OCI-LY3 (cell line): Measurements from ENCODE around the gene TANGO6.

Source experiments
- H2AFZ ChIP-seq: fragments of 200-600, 300-600 bp; shearing (Covaris generic); 2 replicates; pipeline ENCODE4 v1.6.0; 2014; ENCODE audit warnings: antibody characterized with exemption, low read depth, low read length
- H3K27ac ChIP-seq: fragments of 200-600, 300-600 bp; sonication (generic); 2 replicates; pipeline ENCODE4 v1.5.1; 2014; ENCODE audit warnings: mild to moderate bottlenecking, low read length, moderate library complexity, mixed read lengths
- H3K27me3 ChIP-seq: fragments of 200-600, 300-600 bp; sonication (generic); 2 replicates; pipeline ENCODE4 v1.6.1; 2014; ENCODE audit warnings: low read depth, low read length, mixed read lengths
- H3K36me3 ChIP-seq: fragments of 200-600, 300-600 bp; sonication (generic); replicated peaks from 2 replicates; pipeline ENCODE3; 2014; ENCODE audit warnings: low read depth, low read length, mixed read lengths
- H3K4me1 ChIP-seq: fragments of 300-600, 200-600 bp; sonication (generic); 2 replicates; pipeline ENCODE4 v1.6.1; 2014; ENCODE audit warnings: low read length, mixed read lengths
- H3K4me2 ChIP-seq: fragments of 200-600, 300-600 bp; sonication (generic); 2 replicates; pipeline ENCODE4 v1.6.1; 2014; ENCODE audit warnings: low read length, mixed read lengths
- H3K4me3 ChIP-seq: fragments of 300-600, 200-600 bp; sonication (generic); 2 replicates; pipeline ENCODE4 v1.5.1; 2014; ENCODE audit warnings: antibody characterized with exemption, mild to moderate bottlenecking, low read length, moderate library complexity
- H3K79me2 ChIP-seq: fragments of 300-600, 200-600 bp; shearing (Covaris generic); 2 replicates; pipeline ENCODE4 v1.6.1; 2014; ENCODE audit warnings: mild to moderate bottlenecking, low read length, mixed read lengths
- H3K9ac ChIP-seq: fragments of 300-600, 200-600 bp; shearing (Covaris generic); 2 replicates; pipeline ENCODE4 v1.6.0; 2014; ENCODE audit warnings: mild to moderate bottlenecking, low read length, moderate library complexity
- H3K9me3 ChIP-seq: fragments of 200-600, 300-600 bp; shearing (Covaris generic); 2 replicates; pipeline ENCODE4 v1.6.1; 2014; ENCODE audit warnings: low read length, mixed read lengths; ENCODE audit not compliant: insufficient read depth
- H4K20me1 ChIP-seq: fragments of 200-600, 300-600 bp; sonication (generic); 2 replicates; pipeline ENCODE4 v1.6.1; 2016; ENCODE audit warnings: low read length, mixed read lengths; ENCODE audit not compliant: insufficient read depth
- CTCF ChIP-seq: fragments of 200-600, 300-600 bp; sonication (generic); IDR thresholded peaks from 2 replicates; pipeline ENCODE4 v1.5.1; 2014; ENCODE audit warnings: antibody characterized with exemption, low read length, low read depth
- EZH2phosphoT487 ChIP-seq: fragments of 200-600 bp; shearing (Covaris generic); IDR thresholded peaks from 2 replicates; pipeline ENCODE4 v1.6.1; 2018; ENCODE audit warnings: antibody characterized with exemption, mixed run types, low read depth

The TANGO6 gene

GRCh38 chr16:69108905-69109252 is 265.5 kb downstream of the TANGO6 start:
- H3K4me1 ChIP-seq = peaks cover 8% of the 10 kb centered on the region; the same call in 1 of the 2 replicates
- no peaks in the 10 kb centered on the region for H3K79me2 ChIP-seq
- H3K27ac ChIP-seq = no peak overlapping the region
- H3K4me3 ChIP-seq = no peak overlapping the region
- H2AFZ ChIP-seq = no peak overlapping the region
- no peak overlapping the region for H3K4me2 ChIP-seq
- H3K36me3 ChIP-seq = peaks cover 3% of the 10 kb centered on the region
- no peak for TF ChIP-seq EZH2phosphoT487
- no peak for TF ChIP-seq CTCF
- H3K27me3 ChIP-seq = no peaks in the 10 kb centered on the region
- no peaks in the 10 kb centered on the region for H3K9me3 ChIP-seq
- peaks cover 12% of the 10 kb centered on the region for H4K20me1 ChIP-seq
- H3K9ac ChIP-seq = no peak overlapping the region

- TF ChIP-seq CTCF (no peak), EZH2phosphoT487 (no peak)
Observed at GRCh38 chr16:69109486-69110270, 266.3 kb downstream of the TANGO6 start.

GRCh38 chr16:69110406-69110805 is 267.1 kb downstream of the TANGO6 start:
- Histone ChIP-seq H3K36me3 (peaks cover 3% of the 10 kb centered on the region), H3K27me3 (no peaks in the 10 kb centered on the region), H4K20me1 (peaks cover 15% of the 10 kb centered on the region), H3K27ac (no peak overlapping the region), H3K9ac (no peak overlapping the region), H3K4me3 (no peak overlapping the region), H3K4me2 (no peak overlapping the region), H3K4me1 (peaks cover 5% of the 10 kb centered on the region; the same call in 1 of the 2 replicates), H3K9me3 (no peaks in the 10 kb centered on the region), H3K79me2 (no peaks in the 10 kb centered on the region), H2AFZ (no peak overlapping the region)
- no peak for TF ChIP-seq CTCF
- TF ChIP-seq EZH2phosphoT487 = no peak

More at GRCh38 chr16:69109486-69110270, 266.3 kb downstream of the TANGO6 start:
- no peaks in the 10 kb centered on the region for H3K79me2 ChIP-seq
- no peak overlapping the region for H3K4me2 ChIP-seq
- peaks cover 8% of the 10 kb centered on the region; the same call in 1 of the 2 replicates for H3K4me1 ChIP-seq
- H3K4me3 ChIP-seq = no peak overlapping the region
- H4K20me1 ChIP-seq = peaks cover 12% of the 10 kb centered on the region
- no peak overlapping the region for H2AFZ ChIP-seq
- no peak overlapping the region for H3K9ac ChIP-seq
- no peaks in the 10 kb centered on the region for H3K27me3 ChIP-seq
- H3K9me3 ChIP-seq = no peaks in the 10 kb centered on the region
- peaks cover 3% of the 10 kb centered on the region for H3K36me3 ChIP-seq
- H3K27ac ChIP-seq = no peak overlapping the region

GRCh38 chr16:69111216-69111875 is 268.0 kb downstream of the TANGO6 start:
- Histone ChIP-seq H3K79me2 (no peaks in the 10 kb centered on the region), H4K20me1 (peaks cover 15% of the 10 kb centered on the region), H3K27me3 (no peaks in the 10 kb centered on the region), H3K9ac (no peak overlapping the region), H3K9me3 (no peaks in the 10 kb centered on the region), H3K36me3 (peaks cover 3% of the 10 kb centered on the region), H3K4me1 (peaks cover 5% of the 10 kb centered on the region; the same call in 1 of the 2 replicates), H3K4me2 (no peak overlapping the region), H3K27ac (no peak overlapping the region), H2AFZ (no peak overlapping the region), H3K4me3 (no peak overlapping the region)
- no peak for TF ChIP-seq EZH2phosphoT487
- no peak for TF ChIP-seq CTCF
